CD4-positive, alpha-beta T cell treated with Interleukin-15 for 4 hours (primary cell): Measurements from ENCODE around the gene DHX32.
"Not testable (repeated sequence)": the region's sequence is repeated elsewhere in the genome, so short reads cannot be mapped to it uniquely, and the experiment has no call there.

Source experiments
- DNase-seq: peaks from one replicate; pipeline ENCODE4 v3.0.0-alpha.2; 2020; ENCODE audit warnings: low spot score

The DHX32 gene

GRCh38 chr10:125881192-125881591 lies at the start of gene DHX32:
Gene DHX32 (minus strand): TSS chr10:125881292. CDS start chr10:125880824, 468 bp downstream.
- DNase-seq = no peak

GRCh38 chr10:125929618-125930017 lies 48.5 kb upstream of the DHX32 start:
- no peak for DNase-seq

- no peak for DNase-seq
Measured at GRCh38 chr10:125928928-125929585, 48.0 kb upstream of the DHX32 start.

DNA sequence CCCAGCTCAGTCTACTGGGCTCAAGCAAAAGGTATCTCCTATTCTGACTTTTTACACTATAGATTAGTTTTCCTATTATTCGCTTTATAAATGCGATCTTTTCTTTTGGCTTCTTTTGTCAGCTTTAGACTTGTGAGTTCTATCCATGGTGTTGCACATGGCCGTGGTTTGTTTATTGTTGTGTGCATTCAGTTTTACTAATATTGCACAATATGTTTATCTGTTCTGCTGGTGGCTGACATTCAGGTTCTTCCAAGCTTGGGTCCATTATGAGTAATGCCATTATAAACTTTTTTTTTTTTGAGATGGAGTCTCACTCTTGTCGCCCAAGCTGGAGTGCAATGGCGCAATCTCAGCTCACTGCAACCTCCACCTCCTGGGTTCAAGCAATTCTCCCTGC lies 46.2 kb upstream of the DHX32 start:
- not testable (repeated sequence) for DNase-seq

DNA sequence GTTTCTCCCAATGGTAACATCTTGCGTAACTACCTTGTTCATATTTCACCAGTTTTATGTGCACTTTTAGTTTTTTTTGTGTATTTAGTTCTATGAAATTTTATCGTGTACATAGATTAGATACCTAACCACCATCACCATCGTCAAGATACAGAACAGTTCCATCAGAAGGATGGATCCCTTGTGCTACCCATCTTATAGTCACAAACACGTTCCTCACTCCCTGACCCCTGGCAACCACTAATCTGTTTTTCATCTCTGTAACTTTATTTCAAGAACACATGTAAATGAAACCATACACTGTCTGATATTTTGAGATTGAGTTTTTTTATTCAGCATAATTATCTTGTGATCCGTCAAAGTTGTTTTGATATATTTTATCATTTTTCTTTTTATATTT lies 45.2 kb upstream of the DHX32 start:
- DNase-seq = no peak

DNA sequence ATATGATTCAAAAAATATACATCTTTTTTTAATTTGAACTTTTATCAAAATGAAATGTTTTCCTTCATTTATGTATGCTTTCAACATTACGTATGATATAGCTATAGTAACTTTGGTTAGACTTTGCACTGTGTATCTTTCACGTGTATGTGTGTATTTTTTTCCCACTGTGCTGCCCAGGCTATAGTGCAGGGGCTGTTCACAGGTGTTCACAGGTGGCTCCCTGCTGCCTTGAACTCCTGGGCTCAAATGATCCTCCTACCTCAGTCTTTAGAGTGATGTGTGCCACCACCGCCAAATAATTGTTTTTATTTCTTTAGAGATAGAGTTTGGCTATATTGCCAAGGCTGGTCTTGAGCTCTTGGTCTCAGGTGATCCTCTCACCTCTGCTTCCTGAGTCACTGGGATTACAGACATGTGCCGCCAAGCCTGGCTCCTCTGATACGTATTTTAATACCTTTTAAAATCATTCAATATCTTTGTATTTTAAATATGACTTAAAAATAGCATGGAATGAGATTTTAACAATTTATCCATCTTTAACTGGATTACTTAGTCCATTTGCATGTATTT lies 44.3 kb upstream of the DHX32 start:
- DNase-seq = no peak

DNA sequence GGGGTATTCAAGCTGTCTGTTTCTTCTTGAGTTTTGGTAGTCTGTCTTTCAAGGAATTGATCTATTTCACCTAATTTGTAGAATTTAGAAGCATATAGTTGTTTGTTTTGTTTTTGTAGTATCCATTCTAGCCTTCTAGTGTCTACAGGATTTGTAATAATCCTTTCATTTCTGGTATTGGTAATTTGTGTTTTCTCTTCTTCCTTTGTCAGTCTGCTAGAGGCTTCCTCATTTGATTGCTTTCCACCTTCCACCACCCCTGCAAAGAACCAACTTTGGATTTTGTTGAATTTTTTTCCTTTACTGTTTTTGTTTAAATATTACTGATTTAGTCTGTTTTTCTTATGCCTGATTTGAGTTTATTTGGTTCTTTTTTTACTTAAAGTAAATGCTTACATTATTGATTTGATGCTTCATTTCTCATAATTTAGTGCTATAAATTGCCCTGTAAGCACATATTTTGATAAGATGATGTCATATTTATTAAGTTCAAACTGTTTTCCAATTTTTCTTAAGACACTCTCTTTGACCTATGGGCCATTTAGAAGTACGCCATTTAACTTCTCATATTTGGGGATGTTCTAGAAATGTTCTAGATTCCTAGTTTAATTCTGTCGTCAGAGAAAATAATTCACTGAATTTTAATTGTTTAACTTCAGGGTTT lies 40.7 kb upstream of the DHX32 start:
- DNase-seq = not testable (repeated sequence)

GRCh38 chr10:125917704-125918361 lies 36.7 kb upstream of the DHX32 start:
- not testable (repeated sequence) for DNase-seq

- DNase-seq = no peak
Measured at GRCh38 chr10:125916977-125917376, 35.9 kb upstream of the DHX32 start.

DNA sequence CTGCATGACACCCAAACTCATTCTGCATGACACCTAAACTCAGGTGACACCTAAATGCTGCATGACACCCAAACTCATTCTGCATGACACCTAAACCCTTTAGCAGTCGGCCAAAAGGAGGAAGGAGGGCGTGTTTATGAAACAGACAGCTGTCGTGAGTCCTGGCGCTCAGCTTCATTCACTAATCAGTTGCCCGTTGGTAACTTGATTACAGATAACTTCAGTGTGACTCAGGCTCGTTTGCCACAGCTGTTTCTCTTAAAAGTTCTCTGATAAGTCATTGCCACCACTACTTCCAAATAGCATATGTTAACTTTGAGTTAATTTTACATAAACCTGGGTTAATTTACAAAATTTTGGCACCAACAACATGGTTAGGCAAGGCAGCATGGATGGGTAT lies 32.2 kb upstream of the DHX32 start:
- DNase-seq = not testable (repeated sequence)

DNA sequence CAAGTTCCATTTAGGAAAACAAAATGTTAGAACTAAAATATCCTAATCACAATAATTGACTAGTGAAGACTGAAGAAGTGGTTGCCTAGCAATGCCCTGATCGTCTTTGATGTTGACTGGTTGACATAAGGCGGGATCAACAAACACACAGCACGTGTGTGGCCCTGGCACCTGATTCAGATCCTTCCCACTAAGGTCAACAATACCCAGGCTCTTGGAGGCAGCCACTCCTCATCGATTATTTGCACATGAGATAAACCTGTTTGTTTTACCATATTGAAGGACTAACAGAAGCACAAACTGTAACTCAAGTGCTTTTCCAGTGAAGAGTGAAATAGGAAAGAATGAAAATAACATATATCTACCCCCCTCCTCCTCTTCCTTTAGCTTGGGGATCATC lies 30.9 kb upstream of the DHX32 start:
- DNase-seq = no peak

GRCh38 chr10:125911145-125911544 lies 30.1 kb upstream of the DHX32 start:
- no peak for DNase-seq

DNA sequence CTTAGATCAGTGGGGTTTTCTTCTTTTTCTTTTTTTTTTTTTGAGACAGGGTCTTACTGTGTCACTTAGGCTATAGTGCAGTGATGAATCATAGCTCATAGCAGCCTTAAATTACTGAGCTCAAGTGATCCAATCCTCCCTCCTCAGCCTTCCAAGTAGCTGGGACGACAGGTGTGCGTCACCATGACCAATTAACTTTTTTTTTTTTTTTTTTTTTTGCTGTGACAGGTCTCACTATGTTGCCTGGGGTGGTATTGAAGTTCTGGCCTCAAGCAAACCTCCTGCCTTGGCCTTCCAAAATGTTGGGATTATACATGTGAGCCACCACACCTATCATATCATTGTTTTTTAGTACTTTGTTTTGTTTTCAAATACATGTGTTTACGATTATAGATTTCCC lies 28.4 kb upstream of the DHX32 start:
- DNase-seq = not testable (repeated sequence)

DNA sequence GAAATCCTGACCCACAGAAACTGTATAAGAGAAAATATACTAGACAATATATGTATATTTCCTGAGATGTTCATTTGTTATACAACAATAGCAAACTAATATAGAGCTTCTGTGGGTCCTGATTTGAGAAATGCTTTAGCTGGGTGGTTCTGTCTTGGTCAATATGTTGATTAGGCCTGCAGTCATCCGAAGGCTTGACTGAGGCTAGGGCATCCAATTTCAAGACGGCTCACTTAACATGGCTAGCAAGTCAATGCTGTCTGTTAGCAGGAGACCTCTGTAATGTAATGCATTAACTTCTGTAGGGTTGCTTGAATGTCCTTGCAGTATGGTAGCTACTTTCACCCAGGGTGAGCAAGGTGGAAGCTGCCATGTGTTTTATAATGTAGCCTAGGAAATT lies 27.7 kb upstream of the DHX32 start:
- DNase-seq = not testable (repeated sequence)

DNA sequence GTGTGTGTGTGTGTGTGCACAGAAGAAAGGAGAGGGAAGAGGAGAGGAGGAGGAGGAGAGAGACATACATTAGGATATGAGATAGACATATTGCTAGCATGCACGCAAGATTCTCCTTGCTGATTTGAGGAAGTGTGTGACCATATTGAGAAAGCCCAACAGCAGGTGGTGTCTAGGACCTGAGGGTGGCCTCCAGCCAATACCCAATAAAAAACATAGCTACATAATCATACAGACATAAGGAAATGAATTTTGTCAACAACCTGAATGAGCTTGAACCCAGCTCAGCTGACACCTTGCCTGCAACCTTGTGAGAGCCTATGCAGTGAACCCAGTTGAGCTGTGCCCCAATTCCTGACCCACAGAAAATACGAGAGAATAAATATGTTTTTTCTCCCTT lies 26.5 kb upstream of the DHX32 start:
- not testable (repeated sequence) for DNase-seq

DNA sequence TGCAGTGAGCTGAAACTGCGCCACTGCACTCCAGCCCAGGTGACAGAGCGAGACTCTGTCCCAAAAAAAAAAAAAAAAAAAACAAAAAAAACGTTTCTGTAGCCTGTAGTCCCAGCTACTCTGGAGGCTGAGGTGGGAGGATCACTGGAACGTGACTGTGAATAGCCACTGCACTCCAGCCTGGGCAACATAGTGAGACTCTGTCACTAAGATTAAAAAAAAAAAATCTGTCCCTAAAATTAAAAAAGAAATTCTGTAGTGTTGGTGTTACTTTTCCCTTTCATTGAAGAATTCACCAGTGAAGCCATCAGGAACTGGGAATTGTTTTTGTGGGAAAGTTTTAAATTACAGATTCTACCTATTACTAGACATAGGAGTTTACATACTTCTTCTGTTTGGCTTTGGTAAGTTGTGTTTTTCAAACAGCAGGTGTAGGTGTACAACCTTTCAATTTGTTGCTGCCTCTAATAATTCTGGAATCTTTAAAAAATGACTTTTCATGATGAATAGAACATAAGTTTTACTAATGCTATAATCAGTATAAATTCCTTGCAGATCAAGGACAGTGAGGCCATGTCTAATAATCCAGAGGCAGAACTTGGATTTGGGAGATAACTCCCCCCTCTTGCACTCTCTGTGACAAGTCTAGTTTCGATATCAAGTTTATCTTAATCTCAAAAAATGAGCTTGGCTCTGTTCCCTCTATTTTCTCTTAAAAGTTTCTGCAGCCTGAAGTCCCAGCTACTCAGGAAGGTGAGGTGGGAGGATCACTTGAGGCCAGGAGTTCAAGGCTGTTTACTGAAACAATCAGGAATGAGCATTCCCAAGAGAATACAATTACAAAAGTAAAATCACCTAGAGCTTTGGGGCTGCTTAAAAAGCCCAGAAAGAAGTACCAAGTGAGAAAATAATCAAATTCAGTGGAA lies 24.2 kb upstream of the DHX32 start:
- not testable (repeated sequence) for DNase-seq

DNA sequence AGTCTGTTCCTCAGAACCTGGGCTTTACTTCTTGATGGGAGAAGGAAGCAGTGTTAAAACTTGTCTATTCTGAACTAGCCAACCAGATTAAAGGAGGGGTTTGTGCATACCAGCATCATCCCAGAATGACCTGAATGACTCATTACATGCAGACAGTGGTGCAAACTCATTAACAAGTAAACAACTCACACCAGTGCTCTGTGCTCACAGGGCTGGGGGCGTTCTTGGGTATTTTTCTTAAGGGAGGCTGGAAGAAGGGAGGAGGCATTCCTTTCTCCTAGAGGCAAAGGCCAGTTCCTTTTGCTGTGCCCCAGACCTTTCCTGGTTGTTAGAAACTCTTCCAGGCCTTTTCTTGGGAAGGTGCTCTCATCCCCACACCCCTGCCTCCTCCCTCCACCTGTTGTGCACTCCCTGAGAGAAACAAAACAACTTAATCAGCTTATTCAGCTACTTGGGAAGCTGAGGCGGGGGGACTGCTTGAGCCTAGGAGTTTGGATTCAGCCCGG lies 22.1 kb upstream of the DHX32 start:
- not testable (repeated sequence) for DNase-seq

- not testable (repeated sequence) for DNase-seq
Measured at GRCh38 chr10:125900963-125901362, 19.9 kb upstream of the DHX32 start.

DNA sequence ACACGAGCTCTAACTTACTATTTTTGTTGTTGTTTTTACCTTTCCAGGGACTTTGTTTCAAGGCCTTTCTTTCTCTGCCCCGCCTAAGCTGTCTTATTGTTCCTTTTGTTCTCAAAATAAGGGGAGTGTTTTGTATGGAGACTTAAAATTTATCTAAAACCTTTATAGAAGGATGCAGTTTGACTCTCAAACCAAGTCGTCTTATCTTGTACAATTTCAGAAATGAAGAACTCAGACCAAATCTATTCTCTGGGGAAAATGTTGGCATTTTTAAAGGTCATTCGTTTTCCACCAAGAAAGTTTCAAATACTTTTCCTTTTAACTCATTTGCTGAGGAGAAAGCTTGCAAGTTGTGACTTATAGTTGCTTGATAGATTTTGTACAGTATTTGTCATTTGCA lies 16.2 kb upstream of the DHX32 start:
- DNase-seq = not testable (repeated sequence)

- peak; percentile 70 for DNase-seq
Measured at GRCh38 chr10:125896088-125896934, 15.2 kb upstream of the DHX32 start, which contains the start of gene FANK1. Gene FANK1 (plus strand): TSS chr10:125896564. CDS start chr10:125896643, 79 bp downstream.
